Thyroid gland (tissue), 4 donors: ENCODE data around the gene GLT1D1.

Experiments used
- POLR2A ChIP-seq, 2 donors: fragments of 450-650 bp; IDR thresholded peaks; one replicate each; pipeline ENCODE4 v1.6.1; 2017; ENCODE audit warnings: antibody characterized with exemption in 2 of 2, mild to moderate bottlenecking in 2 of 2, moderate library complexity in 1 of 2
- TF ChIP-seq, protein P1 (sequence below), 6 experiments: fragments of 200-600 bp in 3 of 6; fragments of 450-650 bp in 3 of 6; sonication (generic) in 3 of 6; IDR thresholded peaks; one replicate each; pipeline ENCODE4 v1.5.1; 2016 to 2019; ENCODE audit warnings: antibody characterized with exemption in 6 of 6, mild to moderate bottlenecking in 2 of 6, inconsistent platforms in 1 of 6, moderate library complexity in 1 of 6

DNA sequence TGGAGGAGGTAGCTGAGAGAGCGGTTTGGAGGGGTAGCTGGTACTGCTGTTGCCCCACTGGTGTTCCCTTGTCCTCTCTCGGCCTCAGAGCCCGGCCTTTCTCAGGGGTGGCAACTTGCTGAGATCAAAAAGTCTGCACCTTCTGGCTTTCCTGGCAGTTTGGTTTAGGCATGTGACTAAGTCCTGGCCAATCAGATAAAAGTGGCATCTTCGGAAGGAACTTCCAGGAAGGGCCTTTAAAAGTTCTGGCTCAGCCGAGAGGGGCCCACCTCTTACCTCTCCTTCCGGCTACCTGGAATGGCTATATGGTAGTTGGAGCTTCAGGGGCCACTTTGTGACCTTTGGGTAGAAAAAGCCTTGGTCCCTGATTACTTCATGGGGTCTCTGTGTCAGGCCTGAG, 152.6 kb downstream of the GLT1D1 start:
- TF ChIP-seq, protein P1, sequence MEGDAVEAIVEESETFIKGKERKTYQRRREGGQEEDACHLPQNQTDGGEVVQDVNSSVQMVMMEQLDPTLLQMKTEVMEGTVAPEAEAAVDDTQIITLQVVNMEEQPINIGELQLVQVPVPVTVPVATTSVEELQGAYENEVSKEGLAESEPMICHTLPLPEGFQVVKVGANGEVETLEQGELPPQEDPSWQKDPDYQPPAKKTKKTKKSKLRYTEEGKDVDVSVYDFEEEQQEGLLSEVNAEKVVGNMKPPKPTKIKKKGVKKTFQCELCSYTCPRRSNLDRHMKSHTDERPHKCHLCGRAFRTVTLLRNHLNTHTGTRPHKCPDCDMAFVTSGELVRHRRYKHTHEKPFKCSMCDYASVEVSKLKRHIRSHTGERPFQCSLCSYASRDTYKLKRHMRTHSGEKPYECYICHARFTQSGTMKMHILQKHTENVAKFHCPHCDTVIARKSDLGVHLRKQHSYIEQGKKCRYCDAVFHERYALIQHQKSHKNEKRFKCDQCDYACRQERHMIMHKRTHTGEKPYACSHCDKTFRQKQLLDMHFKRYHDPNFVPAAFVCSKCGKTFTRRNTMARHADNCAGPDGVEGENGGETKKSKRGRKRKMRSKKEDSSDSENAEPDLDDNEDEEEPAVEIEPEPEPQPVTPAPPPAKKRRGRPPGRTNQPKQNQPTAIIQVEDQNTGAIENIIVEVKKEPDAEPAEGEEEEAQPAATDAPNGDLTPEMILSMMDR (IDR thresholded peaks at IDR 0.05) = no peak
- TF ChIP-seq POLR2A (IDR thresholded peaks at IDR 0.05) = no peak
